ENCODE data around the gene SFT2D3.

SFT2D3 gene

DNA sequence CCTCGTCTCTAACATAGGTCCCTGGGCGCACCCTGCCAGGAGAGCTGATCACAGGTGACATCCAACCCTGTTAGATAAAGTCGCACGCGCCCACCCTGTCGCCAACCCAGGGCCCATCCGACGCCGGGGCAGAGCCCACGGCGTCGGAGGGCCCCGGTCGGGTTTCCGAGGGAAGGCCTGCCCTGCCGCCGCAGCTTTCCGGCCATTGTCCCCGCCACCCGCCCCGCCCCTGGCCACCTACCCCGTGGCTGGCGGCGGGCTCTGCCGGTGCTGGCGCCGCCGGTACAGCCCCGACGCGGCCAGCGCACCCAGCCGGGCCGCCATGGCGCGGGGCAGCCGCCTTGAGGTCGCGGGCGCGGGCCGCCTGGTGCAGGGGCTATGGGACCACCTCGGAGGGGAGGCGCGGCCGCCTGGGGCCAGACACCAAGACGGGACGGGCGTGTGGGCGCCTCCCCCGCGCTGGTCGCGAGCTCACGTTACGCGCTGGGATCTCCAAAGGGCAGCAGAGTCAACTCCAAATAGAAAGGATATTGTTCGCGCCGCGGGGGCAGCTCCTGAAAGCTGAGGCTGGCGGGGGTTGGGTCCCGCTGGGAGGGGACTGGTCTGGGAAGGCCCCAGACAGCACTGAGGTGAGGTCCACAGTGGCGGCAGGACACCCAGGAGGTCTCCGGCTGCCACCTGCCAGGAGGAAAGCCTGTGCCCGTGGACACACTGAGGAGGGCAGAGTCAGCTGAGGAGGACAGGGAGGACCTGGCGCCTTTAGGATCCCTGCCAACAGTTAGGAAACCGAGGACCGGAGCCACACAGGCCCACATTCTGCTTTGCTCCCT, 37.0 kb upstream of the SFT2D3 start:
- no peak for DNase-seq (ENCODE audit: low read depth)

GRCh38 chr2:127664895-127665225, 36.4 kb upstream of the SFT2D3 start:
- no peak for DNase-seq (ENCODE audit: low read depth)

DNA sequence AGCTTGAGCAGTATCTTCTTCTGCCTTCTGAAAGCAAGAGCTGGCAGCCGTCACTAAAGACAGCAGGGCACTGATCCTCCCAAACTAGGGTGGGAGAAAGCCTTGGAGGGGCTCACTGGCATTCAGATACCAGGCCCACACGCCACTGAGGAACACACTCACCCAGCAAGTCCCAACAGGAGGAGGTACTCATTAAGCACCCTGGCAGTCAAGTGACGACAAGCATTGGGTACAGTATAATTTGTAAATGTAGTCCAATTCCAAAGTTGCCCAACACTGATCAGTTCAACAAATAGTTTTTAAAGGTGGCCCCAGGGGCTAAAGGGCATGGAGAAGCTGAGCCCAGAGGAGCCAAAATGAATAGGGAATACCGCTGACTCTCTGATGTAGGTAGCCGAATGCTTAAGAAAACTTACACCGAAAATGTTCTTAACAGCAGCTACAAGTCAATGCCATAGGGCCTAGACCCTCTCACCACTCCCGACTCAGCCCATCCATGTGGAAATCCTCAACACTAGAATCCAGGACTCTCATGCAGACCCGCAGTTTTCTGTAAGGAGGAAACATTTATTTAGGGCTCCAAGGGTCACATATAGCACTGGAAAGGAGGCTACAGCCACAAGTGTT, 35.9 kb upstream of the SFT2D3 start:
- no peak for DNase-seq (ENCODE audit: low read depth)

DNA sequence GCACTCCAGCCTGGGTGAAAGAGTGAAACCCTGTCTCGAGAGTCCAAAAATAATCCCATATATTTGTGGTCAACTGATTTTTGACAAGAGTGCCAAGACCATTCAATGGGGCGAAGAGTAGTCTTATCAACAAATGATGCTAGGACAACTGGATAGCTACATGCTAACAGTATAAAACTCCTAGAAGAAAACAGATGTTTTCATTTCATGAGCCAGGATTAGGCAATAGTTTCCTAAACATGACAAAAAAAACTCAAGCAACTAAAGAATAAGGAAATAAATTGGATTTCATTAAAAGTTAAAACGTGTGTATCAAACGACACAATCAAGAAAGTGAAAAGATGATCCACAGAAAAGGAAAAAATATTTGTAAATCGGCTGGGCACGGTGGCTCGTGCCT, 32.2 kb upstream of the SFT2D3 start:
- no peak for DNase-seq (ENCODE audit: low read depth)

DNA sequence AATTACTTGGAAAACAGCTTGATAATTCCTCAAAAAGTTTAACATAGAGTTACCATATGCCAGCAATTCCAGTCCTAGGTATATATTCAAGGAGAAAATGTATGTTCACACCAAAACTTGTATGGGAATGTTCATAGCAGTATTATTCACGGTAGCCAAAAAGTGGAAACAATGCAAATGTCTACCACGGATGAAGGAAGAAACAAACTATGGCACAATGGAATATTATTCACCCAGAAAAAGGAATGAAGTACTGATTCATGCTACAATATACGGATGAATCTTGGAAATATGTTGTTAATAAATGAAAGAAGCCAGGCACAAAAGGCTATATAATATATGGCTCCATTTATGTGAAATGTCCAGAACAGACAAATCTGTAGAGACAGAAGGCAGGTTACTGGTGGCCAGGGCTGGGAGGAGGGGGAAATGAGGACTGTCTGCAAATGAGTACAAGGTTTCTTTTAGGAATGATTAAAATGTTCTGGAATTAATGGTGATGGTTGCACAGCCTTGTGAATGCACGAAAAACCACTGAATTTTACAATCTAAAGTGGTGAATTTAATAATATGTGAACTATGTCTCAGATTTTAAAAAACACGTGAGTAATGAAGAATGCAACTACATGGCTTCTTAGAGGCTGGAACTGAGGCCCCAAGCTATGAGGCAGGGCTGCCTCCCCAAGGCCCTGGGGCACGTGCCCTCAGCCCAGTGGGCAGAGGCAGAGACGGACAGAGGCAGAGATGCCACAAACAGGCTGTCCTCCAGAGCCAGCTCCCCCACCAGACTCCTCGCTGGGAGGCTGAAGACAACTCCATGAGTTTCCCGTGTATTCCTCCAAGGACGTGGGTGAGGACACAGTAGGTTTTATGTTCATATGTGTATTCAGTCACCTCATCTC, 31.0 kb upstream of the SFT2D3 start:
- DNase-seq (ENCODE audit: low read depth): no peak

DNA sequence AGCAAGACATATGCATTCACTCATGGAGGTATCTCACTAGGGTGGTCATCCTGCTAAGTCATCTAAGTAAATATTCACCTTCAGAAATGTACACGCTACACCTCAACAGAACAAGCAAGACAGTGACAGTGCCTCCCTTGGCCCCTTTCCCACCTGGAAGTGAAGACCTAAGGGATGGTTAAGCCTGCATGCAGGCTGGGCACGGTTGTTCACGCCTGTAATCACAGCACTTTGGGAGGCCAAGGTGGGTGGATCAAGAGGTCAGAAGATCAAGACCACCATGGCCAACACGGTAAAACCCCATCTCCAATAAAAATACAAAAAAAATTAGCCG, 30.4 kb upstream of the SFT2D3 start:
- no peak for DNase-seq (ENCODE audit: low read depth)

- DNase-seq (ENCODE audit: low read depth): no peak
Observed at GRCh38 chr2:127671557-127672302, 29.6 kb upstream of the SFT2D3 start.

GRCh38 chr2:127672341-127673224, 28.7 kb upstream of the SFT2D3 start:
- DNase-seq (ENCODE audit: low read depth): no peak

DNA sequence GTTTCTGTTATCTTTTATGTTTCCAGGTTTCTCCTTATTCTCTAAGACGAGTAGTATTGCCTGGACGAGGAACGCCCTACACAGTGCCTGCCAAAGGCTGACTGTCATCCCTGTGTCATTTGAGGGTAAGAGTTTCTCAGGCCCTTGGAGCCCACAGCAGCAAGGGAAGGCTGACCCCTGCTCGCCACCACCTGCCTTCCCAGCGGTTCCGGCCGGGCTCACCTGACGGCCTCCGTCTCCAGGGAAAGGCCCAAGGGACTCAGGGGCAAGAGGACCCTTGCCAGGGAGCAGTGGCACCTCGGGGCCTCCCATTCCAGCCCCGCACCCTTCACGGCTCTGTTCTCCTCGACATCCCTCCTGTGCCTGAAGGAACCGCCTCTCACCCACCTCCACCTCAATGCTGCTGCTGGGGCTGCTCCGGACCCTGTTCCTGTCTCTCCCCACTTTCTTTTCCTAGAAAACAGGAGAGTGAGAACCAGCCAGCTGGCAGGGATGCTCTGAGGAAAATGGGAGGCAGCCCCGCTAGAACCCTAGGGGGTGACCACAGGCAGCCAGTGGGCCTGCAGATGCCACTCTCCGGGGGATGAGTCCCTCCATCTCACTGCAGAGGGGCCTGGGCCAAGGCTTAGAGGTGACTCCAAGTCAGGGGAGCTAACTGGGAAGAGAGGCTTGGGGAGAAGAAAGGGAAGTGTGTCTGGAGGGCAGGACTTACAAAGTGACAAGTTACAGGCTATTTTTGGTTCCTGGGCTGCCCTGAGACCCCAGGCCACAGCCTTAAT, 27.8 kb upstream of the SFT2D3 start:
- no peak for DNase-seq (ENCODE audit: low read depth)

- no peak for DNase-seq (ENCODE audit: low read depth)
Observed at GRCh38 chr2:127674241-127675209, 26.8 kb upstream of the SFT2D3 start.

DNA sequence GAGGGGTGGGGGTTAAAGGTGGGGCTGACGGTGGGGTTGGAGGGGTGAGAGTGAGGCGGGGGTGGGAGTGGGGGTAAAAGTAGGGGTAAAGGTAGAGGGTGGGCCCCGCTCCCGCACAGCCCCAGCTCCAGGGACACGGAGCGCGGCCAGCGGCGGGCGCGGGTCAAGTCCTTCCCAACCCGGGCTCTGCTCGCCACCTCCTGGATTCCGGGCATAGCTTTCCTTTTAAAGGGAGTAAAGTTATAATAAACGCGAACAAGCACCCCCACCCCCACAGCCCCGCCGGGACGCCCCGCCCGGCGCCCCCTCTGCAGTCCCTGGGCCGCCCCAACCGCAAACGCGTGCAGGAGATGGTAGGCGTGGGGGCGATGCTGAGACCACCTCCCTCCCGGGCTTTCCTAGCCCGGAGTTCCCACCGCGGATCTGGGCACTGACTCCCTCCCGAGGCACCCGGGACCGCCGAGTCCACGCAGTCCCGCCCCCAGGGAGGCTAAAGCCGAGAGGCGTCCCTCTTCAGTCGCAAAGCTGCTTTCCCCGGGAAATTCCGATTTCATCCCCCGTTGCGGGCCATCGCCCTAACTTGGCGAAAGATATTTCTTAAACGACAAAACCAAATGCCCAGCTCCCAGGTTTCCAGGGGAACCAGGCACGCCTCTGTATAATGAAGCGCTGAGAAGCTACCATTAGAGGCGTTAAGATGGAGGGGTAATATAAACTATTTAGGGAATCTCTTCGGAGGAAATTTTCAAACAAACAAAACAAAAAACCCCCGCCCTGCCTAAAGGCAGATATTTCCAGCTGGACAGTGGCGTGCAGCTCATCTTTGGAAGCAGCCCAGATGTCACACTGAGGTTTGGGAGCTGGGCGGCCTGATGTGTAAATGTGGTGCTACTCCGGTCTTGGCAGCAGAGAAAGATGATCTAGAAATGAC, 25.7 kb upstream of the SFT2D3 start, which contains the start of gene LIMS2:
LIMS2 (minus strand) TSS at position 200 of the 931 bp plus-strand sequence. CDS start 506 bp downstream, outside the sequence.
- no peak for DNase-seq (ENCODE audit: low read depth)

GRCh38 chr2:127676906-127677305, 24.4 kb upstream of the SFT2D3 start:
- DNase-seq (ENCODE audit: low read depth): no peak

- no peak for DNase-seq (ENCODE audit: low read depth)
Observed at GRCh38 chr2:127678531-127678930, 22.8 kb upstream of the SFT2D3 start.

DNA sequence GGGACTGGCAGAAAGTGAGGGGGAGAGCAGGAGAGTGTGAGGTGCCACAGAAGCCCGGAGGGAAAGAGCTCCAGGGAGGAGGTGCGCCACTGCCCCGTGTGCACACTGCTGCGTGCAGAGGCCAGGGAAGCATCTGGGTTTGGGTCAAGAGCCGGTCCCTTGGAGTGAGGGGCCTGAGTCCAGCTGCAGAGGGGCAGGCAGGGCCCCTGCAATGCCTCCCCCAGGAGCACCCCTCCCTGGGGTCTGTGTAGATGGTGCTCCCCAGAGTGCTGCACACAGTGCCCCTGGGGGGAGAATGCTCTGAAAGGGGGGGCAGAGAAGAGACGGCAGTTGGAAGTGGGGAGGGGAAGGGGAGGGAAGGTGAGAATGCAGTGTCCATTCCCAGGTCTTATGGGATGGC, 22.3 kb upstream of the SFT2D3 start:
- DNase-seq (ENCODE audit: low read depth): no peak

GRCh38 chr2:127679680-127680361, 21.5 kb upstream of the SFT2D3 start:
- no peak for DNase-seq (ENCODE audit: low read depth)

DNA sequence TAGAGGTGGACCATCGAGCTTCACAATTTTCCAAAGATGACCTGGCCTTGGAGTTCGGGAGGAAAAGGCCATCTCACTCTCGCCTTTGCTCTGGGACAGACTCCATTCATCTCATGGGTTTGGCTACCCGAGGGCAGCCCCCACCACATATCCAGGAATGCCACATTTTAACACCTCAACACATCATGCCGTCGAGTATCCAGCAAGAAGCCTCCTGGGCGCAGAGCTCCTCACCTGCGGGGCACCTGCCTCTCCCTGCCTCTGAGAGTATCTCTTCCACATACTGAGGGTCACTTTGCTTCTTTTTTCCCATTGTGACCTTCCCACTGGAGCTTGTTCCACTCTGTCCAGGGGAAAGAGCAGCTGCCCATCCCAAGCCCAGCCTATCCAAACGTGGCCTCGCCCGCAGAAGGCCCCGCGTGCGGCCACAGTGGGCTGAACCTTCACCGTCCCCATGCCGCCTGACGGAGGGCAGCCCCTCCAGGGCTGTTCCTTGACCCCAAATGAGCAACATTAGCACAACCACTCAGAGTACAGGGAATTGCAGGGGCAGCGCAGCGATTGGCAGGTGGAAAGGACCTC, 20.5 kb upstream of the SFT2D3 start:
- DNase-seq (ENCODE audit: low read depth): no peak

GRCh38 chr2:127681288-127681804, 20.0 kb upstream of the SFT2D3 start:
- DNase-seq (ENCODE audit: low read depth): no peak
